Endothelial cell of umbilical vein (primary cell): ENCODE data around the gene SERPINB6. TPM values are rescaled to one million over a fixed set of nuclear protein-coding genes. Genes with fewer than 3 reads are reported as not detected.

ENCODE experiments used
- BruUV-seq: library from RNA; stranded (reverse); fragments of 400-500 nt; replicated peaks from 2 replicates; lab custom pipeline; 2021; lab: Mats Ljungman, UMichigan
- CTCF ChIA-PET: fragments of 300-600, 350-600 bp; sonication (Branson Sonifier 250); formaldehyde crosslinking; loops from one replicate; lab custom pipeline; 2021; ENCODE audit warnings: antibody characterized with exemption, inconsistent platforms; lab: Charles Lee
- POLR2A ChIA-PET: fragments of 300-600, 350-600 bp; sonication (Branson Sonifier 250); formaldehyde crosslinking; loops from one replicate; lab custom pipeline; 2021; ENCODE audit warnings: antibody characterized with exemption, inconsistent platforms; lab: Charles Lee
- DNase-seq: peaks from one replicate; pipeline ENCODE4 v3.0.0-alpha.2; 2011; ENCODE audit warnings: low read depth, low spot score
- FAIRE-seq: peaks from 2 replicates; lab custom pipeline; 2011; peaks lifted over from hg19 to GRCh38; lab: Jason Lieb, UNC
- H2AFZ ChIP-seq: 2 replicates; pipeline ENCODE4 v1.6.0; 2012; ENCODE audit warnings: low read depth, low read length, control low read depth, inconsistent platforms
- H3K27ac ChIP-seq: 2 replicates; pipeline ENCODE4 v1.5.1; 2011; ENCODE audit warnings: low read depth, mild to moderate bottlenecking, control low read depth, low read length, moderate library complexity; ENCODE audit not compliant: insufficient read depth
- H3K27me3 ChIP-seq, 2 experiments: 2 replicates each; pipeline versions ENCODE4 v1.6.0 to v1.6.1; 2011; ENCODE audit warnings: low read length in 2 of 2, mixed read lengths in 1 of 2; ENCODE audit not compliant: control insufficient read depth in 2 of 2, insufficient read depth in 2 of 2
- H3K36me3 ChIP-seq, 2 experiments: 2 replicates in 1 of 2; 3 replicates in 1 of 2; pipeline ENCODE4 v1.5.1; 2011; ENCODE audit warnings: low read length in 2 of 2, mild to moderate bottlenecking in 1 of 2, moderate library complexity in 1 of 2; ENCODE audit not compliant: control insufficient read depth in 2 of 2, insufficient read depth in 2 of 2; ENCODE audit errors: extremely low read depth in 1 of 2
- H3K4me1 ChIP-seq: 3 replicates; pipeline ENCODE4 v1.5.1; 2011; ENCODE audit warnings: mild to moderate bottlenecking, low read length; ENCODE audit not compliant: control insufficient read depth, insufficient read depth; ENCODE audit errors: extremely low read depth
- H3K4me2 ChIP-seq: 2 replicates; pipeline ENCODE4 v1.6.1; 2011; ENCODE audit warnings: low read length, control low read depth, mixed read lengths; ENCODE audit not compliant: insufficient read depth
- H3K4me3 ChIP-seq, 3 experiments: fragments of 200-600 bp in 1 of 3; sonication (generic), shearing (Covaris generic) in 1 of 3; replicated peaks in 1 of 3; 2 replicates each; pipeline ENCODE4 v1.5.1; 2011 to 2016; ENCODE audit warnings: control low read depth in 3 of 3, low read length in 3 of 3, mild to moderate bottlenecking in 2 of 3, inconsistent platforms in 1 of 3, low read depth in 1 of 3, moderate library complexity in 1 of 3; ENCODE audit not compliant: insufficient read depth in 1 of 3
- H3K79me2 ChIP-seq: 2 replicates; pipeline ENCODE4 v1.6.0; 2012; ENCODE audit warnings: low read length, inconsistent platforms; ENCODE audit not compliant: control insufficient read depth, insufficient read depth
- H3K9ac ChIP-seq: replicated peaks from 2 replicates; pipeline ENCODE3; 2011; ENCODE audit warnings: low read length, control low read depth; ENCODE audit not compliant: insufficient read depth; ENCODE audit errors: extremely low read depth
- H3K9me1 ChIP-seq: replicated peaks from 3 replicates; pipeline ENCODE4 v1.6.0; 2011; ENCODE audit warnings: mild to moderate bottlenecking, low read length; ENCODE audit not compliant: control insufficient read depth, insufficient read depth; ENCODE audit errors: extremely low read depth
- H3K9me3 ChIP-seq: replicated peaks from 2 replicates; pipeline ENCODE4 v1.5.1; 2012; ENCODE audit warnings: low read length, inconsistent platforms; ENCODE audit not compliant: control insufficient read depth, insufficient read depth
- H4K20me1 ChIP-seq: replicated peaks from 2 replicates; pipeline ENCODE3; 2011; ENCODE audit warnings: mild to moderate bottlenecking, low read length; ENCODE audit not compliant: control insufficient read depth, insufficient read depth; ENCODE audit errors: extremely low read depth
- CTCF ChIP-seq, 2 donors: IDR thresholded peaks; 1 replicate in 1 of 2; 2 replicates in 1 of 2; pipeline ENCODE4 v1.5.1; 2011; ENCODE audit warnings: low read length in 2 of 2, mild to moderate bottlenecking in 2 of 2, moderate library complexity in 2 of 2, control low read depth in 1 of 2, inconsistent platforms in 1 of 2, low read depth in 1 of 2; ENCODE audit not compliant: insufficient read depth in 1 of 2; ENCODE audit errors: extremely low read depth in 1 of 2
- EZH2 ChIP-seq: IDR thresholded peaks from 2 replicates; pipeline ENCODE4 v1.6.1; 2012; ENCODE audit warnings: borderline replicate concordance, low read depth, mild to moderate bottlenecking, moderate library complexity, low read length, inconsistent platforms; ENCODE audit not compliant: severe bottlenecking
- FOS ChIP-seq: IDR thresholded peaks from 2 replicates; pipeline ENCODE4 v1.6.1; 2011; ENCODE audit warnings: mild to moderate bottlenecking, low read length, moderate library complexity, borderline replicate concordance; ENCODE audit not compliant: insufficient read depth
- GATA2 ChIP-seq: IDR thresholded peaks from 2 replicates; pipeline ENCODE4 v1.7.0; 2011; ENCODE audit warnings: low read depth, mild to moderate bottlenecking, moderate library complexity, mixed read lengths, low read length; ENCODE audit not compliant: insufficient read length, insufficient read depth
- JUN ChIP-seq: IDR thresholded peaks from 2 replicates; pipeline ENCODE4 v1.6.1; 2011; ENCODE audit warnings: borderline replicate concordance, low read depth; ENCODE audit not compliant: insufficient read length, insufficient read depth
- MAX ChIP-seq: IDR thresholded peaks from 2 replicates; pipeline ENCODE4 v1.6.1; 2011; ENCODE audit not compliant: insufficient read depth, insufficient read length
- MYC ChIP-seq: IDR thresholded peaks from one replicate; pipeline ENCODE4 v1.6.1; 2011; ENCODE audit warnings: mild to moderate bottlenecking, low read depth, low read length
- POLR2A ChIP-seq: IDR thresholded peaks from 2 replicates; pipeline ENCODE4 v1.6.1; 2012; ENCODE audit warnings: low read depth, mild to moderate bottlenecking, control low read depth, low read length
- POLR2AphosphoS5 ChIP-seq: IDR thresholded peaks from 2 replicates; pipeline ENCODE4 v1.6.1; 2012; ENCODE audit warnings: low read depth, mild to moderate bottlenecking, control low read depth, low read length, moderate library complexity; ENCODE audit not compliant: insufficient read depth
- dilution Hi-C: fragments of 300-500 bp; cut with MboI; formaldehyde crosslinking; loops from one replicate; pipeline ENCODE4 v1.15.0; 2019; ENCODE audit warnings: low sequenced_read_pairs; ENCODE audit not compliant: extremely low pct_ligation_motif_present
- intact Hi-C: fragments of 100-400 bp; cut with micrococcal nuclease; formaldehyde crosslinking; loops from one replicate; pipeline ENCODE4 v1.10.0; 2022
- polyA plus RNA-seq, 4 experiments: library from polyadenylated mRNA; depleted of rRNA in 3 of 4; stranded (reverse) in 3 of 4; unstranded in 1 of 4; fragments of >200 nt; gene quantifications; 2 replicates each; pipeline versions ENCODE4 v1.2.1 to v1.2.3, GENCODE V29; 2011 to 2012; ENCODE audit warnings: missing spikeins in 1 of 4
- total RNA-seq: library from RNA; stranded (reverse); gene quantifications from 2 replicates; pipeline ENCODE4 v1.2.3, GENCODE V29; 2021

SERPINB6 gene
- total and polyA plus RNA-seq, 2 donors (not counting 3 experiments of a cell fraction or from before 2014, with no cell fraction given): 145 to 151 TPM

- H4K20me1 ChIP-seq: no peaks in the 10 kb centered on the region
- H3K9me3 ChIP-seq: no peaks in the 10 kb centered on the region
- no peaks in the 10 kb centered on the region for H3K36me3 ChIP-seq
- no peaks in the 10 kb centered on the region for H3K79me2 ChIP-seq
- intact Hi-C loops (no loop called here), dilution Hi-C loops (no loop called here)
- no peak overlapping the region for H3K9ac ChIP-seq
- no peak overlapping the region for H3K27ac ChIP-seq
- H3K4me2 ChIP-seq: no peak overlapping the region
- BruUV-seq: no TSS peak
- no peak for DNase-seq
- H3K27me3 ChIP-seq: no peaks in the 10 kb centered on the region
- no peaks in the 10 kb centered on the region for H3K9me1 ChIP-seq
- TF ChIP-seq MYC (no peak), POLR2A (no peak), EZH2 (no peak), POLR2AphosphoS5 (no peak), FOS (no peak), JUN (no peak), CTCF (IDR thresholded peaks at IDR 0.05; ENCODE audit: extremely low read depth in 1 of 2, insufficient read depth in 1 of 2, low read depth in 1 of 2, low read length in 2 of 2) (no peak), GATA2 (no peak), MAX (no peak)
- ChIA-PET POLR2A (no interaction called here), CTCF (interaction anchor here (1.3 kb wide), 1 partner anchor 12 kb away, joined by 4 read pairs; no protein-coding TSS in a partner anchor)
- no peak overlapping the region for H3K4me3 ChIP-seq
- H2AFZ ChIP-seq: no peak overlapping the region
- no peaks in the 10 kb centered on the region for H3K4me1 ChIP-seq
- no peak for FAIRE-seq
Measured at GRCh38 chr6:2917065-2917464, 54.3 kb downstream of the SERPINB6 start.
